NCI-H2227 treated with DMSO at 0.1 percent for 48 hours (cell line): ENCODE results near the gene RBL1.

ENCODE experiments used
- DNase-seq: peaks from one replicate; lab custom pipeline; 2025; lab: John Stamatoyannopoulos, UW

The RBL1 gene

DNA sequence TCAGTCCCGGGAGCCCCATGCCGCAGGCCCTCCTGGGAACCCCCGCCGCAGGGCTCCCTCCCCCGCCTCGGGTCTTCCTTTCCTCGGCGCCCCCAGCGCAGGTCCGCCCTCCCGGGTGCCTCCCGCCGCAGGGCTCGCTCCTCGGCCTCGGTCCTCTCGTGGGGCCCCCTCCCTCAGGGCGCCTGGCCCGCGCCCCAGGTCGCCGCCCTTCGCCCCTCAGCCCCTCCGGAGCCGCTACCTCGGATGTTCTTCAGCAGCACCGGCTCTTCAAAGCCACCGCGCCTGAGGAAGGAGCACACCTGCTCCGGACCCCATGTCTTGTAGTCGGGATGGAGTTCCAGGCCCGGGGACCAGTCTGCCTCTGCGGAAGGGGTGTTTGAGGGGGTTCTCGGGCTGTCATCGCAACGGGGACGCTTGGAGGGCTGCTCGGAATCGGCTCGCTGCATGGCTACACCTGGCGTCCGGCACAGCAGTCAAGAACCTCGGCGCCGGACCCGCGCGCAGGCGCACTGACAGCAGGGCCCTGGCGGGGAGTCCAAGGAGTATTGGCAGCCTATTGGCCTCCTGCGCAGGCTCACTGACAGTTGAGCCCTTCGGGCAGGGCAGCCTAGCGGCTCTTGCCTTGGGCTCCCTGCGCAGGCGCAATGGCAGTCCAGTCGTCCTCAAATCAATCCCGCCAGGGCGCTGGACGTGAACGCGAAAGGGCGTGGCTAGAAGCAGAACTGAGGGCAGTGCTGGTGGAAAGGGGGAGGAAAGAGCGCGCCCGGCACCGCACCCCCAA, 144.4 kb downstream of the RBL1 start, which contains the start of gene SAMHD1:
SAMHD1 (minus strand) TSS at position 511 of the 781 bp plus-strand sequence; CDS start at position 446, 65 bp downstream.
- peak; percentile 97 for DNase-seq

DNA sequence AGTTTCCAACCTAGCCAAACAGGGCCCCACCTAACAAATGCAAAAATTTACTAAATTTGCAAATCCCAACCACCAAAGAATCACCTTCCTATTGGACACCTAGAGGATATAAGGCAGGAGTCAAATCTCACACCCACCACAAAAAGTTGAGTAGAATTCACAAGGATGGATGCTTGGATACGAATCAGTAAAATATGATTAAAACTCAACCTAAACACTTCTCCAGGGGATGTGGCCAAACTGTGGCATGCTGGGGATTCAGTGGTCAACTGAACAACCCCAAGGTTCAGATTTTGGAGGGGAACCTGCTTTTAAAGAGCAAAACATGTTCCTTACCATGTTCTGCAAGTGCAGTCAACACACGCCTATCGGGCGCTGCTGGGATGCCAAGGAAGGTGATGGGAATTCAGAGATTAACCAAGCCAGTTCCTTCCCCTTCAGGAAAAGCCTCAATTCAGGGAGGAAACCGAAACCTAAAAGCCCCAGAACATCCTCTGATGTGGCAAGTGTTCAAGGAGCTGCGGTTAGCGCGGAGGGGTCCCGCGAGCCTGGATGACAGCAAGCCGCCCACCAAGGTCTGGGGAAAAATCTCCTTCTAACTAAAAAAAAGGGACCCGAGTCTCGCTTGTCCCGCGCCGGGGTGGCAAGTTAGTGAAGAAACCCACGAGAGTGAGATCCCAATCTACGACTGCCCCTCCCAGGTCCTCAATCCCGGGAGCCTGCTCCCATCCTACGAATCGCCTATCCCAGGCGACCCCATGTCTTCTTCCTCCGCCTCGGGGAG, 145.2 kb downstream of the RBL1 start:
- DNase-seq: no peak
